Testis (tissue), 3 donors: ENCODE results near the gene TMEM178B. TPM values are rescaled to one million over a fixed set of nuclear protein-coding genes. Genes with fewer than 3 reads are reported as not detected.
"Not testable (repeated sequence)": the region's sequence is repeated elsewhere in the genome, so short reads cannot be mapped to it uniquely, and the experiment has no call there.

ENCODE experiments used
- DNase-seq: peaks from one replicate; pipeline ENCODE4 v3.0.0-alpha.2; 2019
- H3K27ac ChIP-seq, 2 donors: fragments of 200-600 bp; sonication (generic); one replicate each; pipeline ENCODE4 v1.5.1; 2019
- H3K27me3 ChIP-seq: fragments of 200-600 bp; sonication (generic); one replicate; pipeline ENCODE4 v1.5.1; 2019
- H3K36me3 ChIP-seq: fragments of 200-600 bp; sonication (generic); one replicate; pipeline ENCODE4 v1.5.1; 2017; ENCODE audit warnings: low read depth; ENCODE audit errors: missing control alignments
- H3K4me1 ChIP-seq: fragments of 200-600 bp; sonication (generic); one replicate; pipeline ENCODE4 v1.5.1; 2019
- H3K4me3 ChIP-seq, 2 donors: fragments of 200-600 bp; sonication (generic); one replicate each; pipeline ENCODE4 v1.5.1; 2017 to 2019
- H3K9me3 ChIP-seq: fragments of 200-600 bp; sonication (generic); one replicate; pipeline ENCODE4 v1.5.1; 2017
- POLR2A ChIP-seq: fragments of 450-650 bp; IDR thresholded peaks from one replicate; pipeline ENCODE4 v1.6.1; 2017; ENCODE audit warnings: antibody characterized with exemption, mild to moderate bottlenecking, moderate library complexity
- WGBS, 2 donors: methylation state at CpG; one replicate each; pipeline ENCODE4 v1.1.5; 2018; 5-methylcytosine and 5-hydroxymethylcytosine counted together
- intact Hi-C: fragments of 100-400 bp; cut with DNase I; formaldehyde crosslinking; loops from one replicate; pipeline ENCODE4 v1.15.1; 2023; ENCODE audit warnings: low total_unique reads
- polyA plus RNA-seq: library from polyadenylated mRNA; stranded (reverse); fragments of 350-450 nt; fragmentation: Illumina TruSeq; extraction: RNeasy Lipid Tissue Mini Kit (QIAGEN cat#74804); gene quantifications from one replicate; pipeline ENCODE4 v1.2.3, GENCODE V29; 2014; ENCODE audit warnings: low read depth, low replicate concordance; ENCODE audit not compliant: insufficient read depth
- total RNA-seq, 2 donors: library from RNA; depleted of rRNA; stranded (reverse); fragments of >200 nt; gene quantifications; one replicate each; pipeline ENCODE4 v1.2.3, GENCODE V29; 2016
- TF ChIP-seq, protein P1 (sequence below), 3 experiments: fragments of 450-650 bp in 2 of 3; fragments of 200-600 bp in 1 of 3; sonication (generic) in 1 of 3; IDR thresholded peaks; one replicate each; pipeline ENCODE4 v1.5.1; 2016 to 2019; ENCODE audit warnings: antibody characterized with exemption in 3 of 3, mild to moderate bottlenecking in 2 of 3, moderate library complexity in 1 of 3

The TMEM178B gene
- total and polyA plus RNA-seq, 3 donors from 2014 or later = 1.7 to 7.2 (median 2.0) TPM

DNA sequence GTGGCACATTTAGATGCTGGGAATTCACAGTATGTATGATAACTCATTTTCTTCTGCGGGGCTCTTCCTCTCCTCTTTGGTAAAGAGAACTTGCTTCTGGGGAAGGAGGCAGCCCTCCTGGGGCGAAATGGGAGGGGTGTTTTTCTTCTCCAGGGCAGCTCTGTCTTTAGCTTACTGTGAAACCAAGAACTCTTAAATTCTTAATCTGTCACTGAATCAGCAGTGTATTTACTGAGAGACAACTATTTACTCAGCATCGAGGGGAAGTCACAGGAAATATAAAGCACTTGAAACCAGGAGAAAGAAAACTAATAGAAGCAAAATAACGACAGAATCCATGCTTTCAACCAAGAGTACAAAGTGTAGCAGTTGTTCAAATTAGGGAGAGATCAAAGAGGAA is 319.2 kb downstream of the TMEM178B start:
- intact Hi-C loops = no loop called here
- DNase-seq = no peak
- no peaks in the 10 kb centered on the region for H3K27me3 ChIP-seq
- H3K36me3 ChIP-seq = no peaks in the 10 kb centered on the region
- no peaks in the 10 kb centered on the region for H3K4me1 ChIP-seq
- H3K27ac ChIP-seq = no peak overlapping the region
- H3K4me3 ChIP-seq = no peak overlapping the region
- H3K9me3 ChIP-seq = no peaks in the 10 kb centered on the region
- 78 to 81% methylated on average over 4 of the region's 4 CpGs for WGBS, 2 donors
- TF ChIP-seq POLR2A = no peak
- TF ChIP-seq, protein P1, sequence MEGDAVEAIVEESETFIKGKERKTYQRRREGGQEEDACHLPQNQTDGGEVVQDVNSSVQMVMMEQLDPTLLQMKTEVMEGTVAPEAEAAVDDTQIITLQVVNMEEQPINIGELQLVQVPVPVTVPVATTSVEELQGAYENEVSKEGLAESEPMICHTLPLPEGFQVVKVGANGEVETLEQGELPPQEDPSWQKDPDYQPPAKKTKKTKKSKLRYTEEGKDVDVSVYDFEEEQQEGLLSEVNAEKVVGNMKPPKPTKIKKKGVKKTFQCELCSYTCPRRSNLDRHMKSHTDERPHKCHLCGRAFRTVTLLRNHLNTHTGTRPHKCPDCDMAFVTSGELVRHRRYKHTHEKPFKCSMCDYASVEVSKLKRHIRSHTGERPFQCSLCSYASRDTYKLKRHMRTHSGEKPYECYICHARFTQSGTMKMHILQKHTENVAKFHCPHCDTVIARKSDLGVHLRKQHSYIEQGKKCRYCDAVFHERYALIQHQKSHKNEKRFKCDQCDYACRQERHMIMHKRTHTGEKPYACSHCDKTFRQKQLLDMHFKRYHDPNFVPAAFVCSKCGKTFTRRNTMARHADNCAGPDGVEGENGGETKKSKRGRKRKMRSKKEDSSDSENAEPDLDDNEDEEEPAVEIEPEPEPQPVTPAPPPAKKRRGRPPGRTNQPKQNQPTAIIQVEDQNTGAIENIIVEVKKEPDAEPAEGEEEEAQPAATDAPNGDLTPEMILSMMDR (IDR thresholded peaks at IDR 0.05) = no peak

DNA sequence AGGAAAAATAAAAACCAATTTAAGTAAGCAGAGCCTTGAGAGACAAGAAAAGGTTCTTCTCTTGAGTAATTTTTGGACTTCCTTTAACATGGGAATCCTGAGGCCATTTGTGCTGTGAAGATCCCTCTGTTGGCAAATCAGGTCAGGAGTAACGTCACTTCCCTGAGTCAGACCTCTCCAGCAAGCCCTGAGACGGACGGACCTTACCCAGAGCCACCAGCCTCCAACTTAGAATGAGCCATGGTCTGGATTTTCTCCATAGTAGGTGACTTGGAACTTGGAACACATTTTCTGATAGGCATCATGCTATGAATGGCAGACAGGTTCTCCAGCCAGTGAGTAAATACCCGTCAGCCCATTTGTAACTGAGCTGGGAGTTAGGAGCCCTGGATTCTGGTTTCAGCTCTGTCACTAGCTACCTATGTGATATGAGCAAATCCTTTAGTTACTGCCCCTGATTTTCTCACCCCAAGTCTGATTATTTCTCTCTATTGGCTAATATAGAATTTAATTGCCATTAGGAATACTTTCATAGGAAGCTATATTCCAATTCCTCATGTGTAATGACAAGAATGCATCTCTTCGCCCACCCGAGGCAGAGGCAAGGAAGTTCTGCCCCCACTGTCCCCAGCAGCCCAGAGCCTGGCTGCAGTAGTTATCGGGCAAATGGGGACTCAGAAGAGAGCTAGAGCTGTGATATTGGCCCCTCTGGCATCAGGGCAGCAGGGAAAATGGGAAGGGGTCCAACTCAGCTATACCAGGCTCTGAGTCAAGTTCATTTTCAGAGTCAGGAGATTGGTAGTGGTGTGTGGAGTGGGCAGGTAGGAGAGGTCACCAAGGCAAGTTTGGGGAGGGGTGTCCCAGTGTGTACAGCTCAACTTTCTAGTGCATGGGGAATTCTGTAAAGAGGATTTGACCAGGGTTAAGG is 323.6 kb downstream of the TMEM178B start:
- no peak for TF ChIP-seq POLR2A
- TF ChIP-seq, protein P1 (IDR thresholded peaks at IDR 0.05) = no peak
- no peaks in the 10 kb centered on the region for H3K9me3 ChIP-seq
- no peak overlapping the region for H3K27ac ChIP-seq
- no peaks in the 10 kb centered on the region for H3K4me1 ChIP-seq
- no peak for DNase-seq
- WGBS, 2 donors = 88 to 91% methylated on average over 7 of the region's 7 CpGs
- H3K36me3 ChIP-seq = no peaks in the 10 kb centered on the region
- intact Hi-C loops = no loop called here
- no peaks in the 10 kb centered on the region for H3K27me3 ChIP-seq
- H3K4me3 ChIP-seq = no peak overlapping the region

DNA sequence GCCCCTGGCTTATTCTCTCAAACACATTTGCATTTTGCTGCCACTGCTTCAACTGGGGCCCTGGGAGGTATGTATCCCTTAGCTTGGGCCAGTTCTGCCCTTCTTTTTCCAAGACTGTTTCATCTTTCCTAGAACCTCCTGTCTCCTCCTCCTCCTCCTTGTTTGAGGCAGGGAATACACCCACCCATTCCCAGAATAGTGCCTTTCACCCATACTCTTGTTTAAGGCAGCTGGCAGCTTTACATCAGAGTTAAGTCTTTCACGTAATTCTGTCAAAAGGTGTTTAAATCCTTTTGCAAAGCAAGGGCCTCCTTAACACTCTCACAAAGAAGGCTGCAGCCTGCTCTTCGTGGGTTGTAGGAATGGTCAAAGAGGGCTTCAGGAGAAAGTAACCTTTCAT is 326.5 kb downstream of the TMEM178B start:
- intact Hi-C loops = no loop called here
- Histone ChIP-seq H3K36me3 (no peaks in the 10 kb centered on the region), H3K27me3 (no peaks in the 10 kb centered on the region), H3K27ac (no peak overlapping the region), H3K4me3 (no peak overlapping the region), H3K9me3 (no peaks in the 10 kb centered on the region), H3K4me1 (no peaks in the 10 kb centered on the region)
- TF ChIP-seq, protein P1 (IDR thresholded peaks at IDR 0.05) = no peak
- TF ChIP-seq POLR2A = no peak
- no peak for DNase-seq
- 66 to 88% methylated on average over 2 of the region's 2 CpGs for WGBS, 2 donors

DNA sequence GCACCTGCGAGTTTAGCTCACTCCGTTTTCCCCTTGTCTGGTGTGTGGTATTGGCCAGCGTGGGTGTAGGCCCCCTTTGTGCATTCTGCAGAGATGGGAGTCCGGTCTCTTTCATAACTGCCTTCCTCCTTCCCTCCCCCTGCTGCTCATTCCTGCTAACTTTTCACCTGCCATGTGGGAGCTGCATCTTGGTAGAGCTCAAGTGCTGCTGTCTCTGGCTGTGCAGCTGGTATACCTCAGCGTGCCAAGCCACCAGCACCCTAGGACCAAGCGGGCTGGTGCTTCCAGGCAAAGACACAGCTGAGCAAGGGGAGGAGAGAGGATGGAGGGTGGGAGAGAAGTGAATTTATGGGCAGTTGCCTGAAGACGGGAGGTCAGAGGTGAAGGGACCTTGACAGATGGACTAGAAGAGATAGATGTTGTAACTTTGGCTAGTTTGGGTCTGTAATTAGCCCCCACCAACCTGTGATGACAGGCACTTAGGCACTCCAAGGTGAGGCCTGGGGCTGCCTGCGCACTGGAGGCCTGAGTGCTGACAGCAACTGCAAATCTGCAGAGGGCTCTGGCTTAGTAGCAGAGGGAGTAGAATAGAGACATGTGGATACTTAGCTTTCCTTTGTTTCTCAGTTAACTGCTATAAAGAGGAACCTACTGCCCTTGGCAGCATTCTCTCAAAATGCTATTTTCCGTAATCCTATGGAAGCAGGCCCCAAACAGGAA is 328.6 kb downstream of the TMEM178B start:
- intact Hi-C loops = no loop called here

DNA sequence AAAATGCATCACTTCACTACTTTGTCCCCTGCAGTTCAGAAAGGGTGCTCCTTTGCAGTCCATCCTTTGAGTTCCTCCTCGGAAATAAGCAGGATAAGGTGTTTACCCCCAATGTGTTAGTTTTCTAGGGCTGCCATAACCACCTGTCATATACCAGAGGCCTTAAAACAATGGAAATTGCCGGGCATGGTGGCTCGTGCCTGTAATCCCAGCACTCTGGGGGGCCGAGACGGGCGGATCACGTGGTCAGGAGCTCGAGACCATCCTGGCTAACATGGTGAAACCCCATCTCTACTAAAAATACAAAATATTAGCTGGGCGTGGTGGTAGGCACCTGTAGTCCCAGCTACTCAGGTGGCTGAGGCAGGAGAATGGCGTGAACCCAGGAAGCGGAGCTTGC is 330.0 kb downstream of the TMEM178B start:
- H3K4me3 ChIP-seq, H3K27ac ChIP-seq, H3K27me3 ChIP-seq, H3K36me3 ChIP-seq, H3K4me1 ChIP-seq, H3K9me3 ChIP-seq, intact Hi-C loops, DNase-seq: not testable (repeated sequence)
- WGBS, 2 donors = 91 to 95% methylated on average over 9 to 11 of the region's 11 CpGs

More for the DNA sequence above, 328.6 kb downstream of the TMEM178B start:
- Histone ChIP-seq H3K27ac (no peak overlapping the region), H3K27me3 (no peaks in the 10 kb centered on the region), H3K9me3 (no peaks in the 10 kb centered on the region), H3K4me3 (no peak overlapping the region), H3K4me1 (no peaks in the 10 kb centered on the region), H3K36me3 (no peaks in the 10 kb centered on the region)
- TF ChIP-seq, protein P1 (IDR thresholded peaks at IDR 0.05) = no peak
- TF ChIP-seq POLR2A = no peak
- DNase-seq = no peak
- WGBS, 2 donors = 74 to 81% methylated on average over 8 to 9 of the region's 9 CpGs
